ENCODE measurements around the gene CAPN5. TPM values are rescaled to one million over a fixed set of nuclear protein-coding genes. Genes with fewer than 3 reads are reported as not detected.

Gene CAPN5
- total RNA-seq, 1 donor from 2014 or later: 7.9 TPM

- H3K27me3 ChIP-seq: no peaks in the 10 kb centered on the region
- H3K4me3 ChIP-seq: no peak overlapping the region
- no peaks in the 10 kb centered on the region for H3K36me3 ChIP-seq
- H3K27ac ChIP-seq: no peak overlapping the region
- H3K4me1 ChIP-seq: no peaks in the 10 kb centered on the region
- intact Hi-C loops (cut with DNase I): loop anchor here (1.0 kb wide), 2 partner anchors 25 to 44 kb away; partner anchors contain the start of gene CAPN5
- no peaks in the 10 kb centered on the region for H3K9me3 ChIP-seq
- TF ChIP-seq CTCF (IDR thresholded peaks at IDR 0.05): peak; percentile 88 to 92 (median 92)
- peak in 1 of 2 donors; percentile 88 for DNase-seq (ENCODE audit: low spot score in 2 of 2)
Observed at GRCh38 chr11:77091146-77091940, 24.6 kb downstream of the CAPN5 start.

- Histone ChIP-seq H3K4me1 (no peaks in the 10 kb centered on the region), H3K4me3 (no peak overlapping the region), H3K36me3 (no peaks in the 10 kb centered on the region), H3K27me3 (no peaks in the 10 kb centered on the region), H3K9me3 (no peaks in the 10 kb centered on the region), H3K27ac (no peak overlapping the region)
- intact Hi-C loops (cut with DNase I): no loop called here
- DNase-seq (ENCODE audit: low spot score in 2 of 2): no peak
- TF ChIP-seq CTCF (IDR thresholded peaks at IDR 0.05): no peak
Observed at GRCh38 chr11:77092382-77092781, 25.6 kb downstream of the CAPN5 start.

- DNase-seq (ENCODE audit: low spot score in 2 of 2): no peak
- H3K36me3 ChIP-seq: no peaks in the 10 kb centered on the region
- intact Hi-C loops (cut with DNase I): no loop called here
- no peak overlapping the region for H3K27ac ChIP-seq
- no peaks in the 10 kb centered on the region for H3K4me1 ChIP-seq
- no peak overlapping the region for H3K4me3 ChIP-seq
- H3K27me3 ChIP-seq: no peaks in the 10 kb centered on the region
- no peaks in the 10 kb centered on the region for H3K9me3 ChIP-seq
- TF ChIP-seq CTCF (IDR thresholded peaks at IDR 0.05): no peak
Observed at GRCh38 chr11:77093056-77093891, 26.5 kb downstream of the CAPN5 start.

- DNase-seq (ENCODE audit: low spot score in 2 of 2): no peak
- Histone ChIP-seq H3K4me1 (no peaks in the 10 kb centered on the region), H3K36me3 (no peaks in the 10 kb centered on the region), H3K27ac (no peak overlapping the region), H3K9me3 (no peaks in the 10 kb centered on the region), H3K4me3 (no peak overlapping the region), H3K27me3 (no peaks in the 10 kb centered on the region)
- no peak for TF ChIP-seq CTCF (IDR thresholded peaks at IDR 0.05)
- intact Hi-C loops (cut with DNase I): no loop called here
Observed at GRCh38 chr11:77093987-77094840, 27.4 kb downstream of the CAPN5 start.

DNA sequence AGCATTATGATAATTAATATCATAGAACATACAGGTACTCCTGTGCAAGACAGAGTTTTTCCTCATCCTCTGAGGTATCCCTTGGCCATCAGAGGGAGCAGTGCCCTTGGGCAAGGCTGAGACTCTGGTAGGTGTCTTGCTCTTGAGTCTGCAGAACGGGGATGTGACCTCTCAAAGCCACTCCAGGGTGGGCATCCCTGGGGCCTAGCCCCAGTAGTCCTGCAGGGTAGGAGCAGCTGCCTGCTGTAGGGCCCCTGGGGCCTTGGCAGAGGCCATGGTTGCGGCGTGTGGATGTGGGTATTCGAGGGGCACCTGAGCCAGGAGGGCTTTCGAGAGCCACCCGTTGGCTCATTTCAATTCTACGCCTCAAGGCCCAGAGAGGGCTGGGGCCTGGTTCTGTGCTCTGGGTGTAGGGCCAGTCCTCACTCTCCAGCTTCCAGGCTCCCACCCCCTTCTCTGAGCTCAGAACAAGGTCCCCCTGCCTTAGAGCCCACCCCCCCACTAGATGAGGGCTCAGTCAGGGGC lies 28.1 kb downstream of the CAPN5 start:
- intact Hi-C loops (cut with DNase I): no loop called here
- H3K27me3 ChIP-seq: no peaks in the 10 kb centered on the region
- DNase-seq (ENCODE audit: low spot score in 2 of 2): no peak
- no peak overlapping the region for H3K27ac ChIP-seq
- no peaks in the 10 kb centered on the region for H3K36me3 ChIP-seq
- no peaks in the 10 kb centered on the region for H3K4me1 ChIP-seq
- TF ChIP-seq CTCF (IDR thresholded peaks at IDR 0.05): no peak
- H3K4me3 ChIP-seq: no peak overlapping the region
- no peaks in the 10 kb centered on the region for H3K9me3 ChIP-seq

Data from ascending aorta (tissue), 2 donors.